ENCODE results near the gene CTSH.
"Not testable (repeated sequence)": the region's sequence is repeated elsewhere in the genome, so short reads cannot be mapped to it uniquely, and the experiment has no call there.

DNA sequence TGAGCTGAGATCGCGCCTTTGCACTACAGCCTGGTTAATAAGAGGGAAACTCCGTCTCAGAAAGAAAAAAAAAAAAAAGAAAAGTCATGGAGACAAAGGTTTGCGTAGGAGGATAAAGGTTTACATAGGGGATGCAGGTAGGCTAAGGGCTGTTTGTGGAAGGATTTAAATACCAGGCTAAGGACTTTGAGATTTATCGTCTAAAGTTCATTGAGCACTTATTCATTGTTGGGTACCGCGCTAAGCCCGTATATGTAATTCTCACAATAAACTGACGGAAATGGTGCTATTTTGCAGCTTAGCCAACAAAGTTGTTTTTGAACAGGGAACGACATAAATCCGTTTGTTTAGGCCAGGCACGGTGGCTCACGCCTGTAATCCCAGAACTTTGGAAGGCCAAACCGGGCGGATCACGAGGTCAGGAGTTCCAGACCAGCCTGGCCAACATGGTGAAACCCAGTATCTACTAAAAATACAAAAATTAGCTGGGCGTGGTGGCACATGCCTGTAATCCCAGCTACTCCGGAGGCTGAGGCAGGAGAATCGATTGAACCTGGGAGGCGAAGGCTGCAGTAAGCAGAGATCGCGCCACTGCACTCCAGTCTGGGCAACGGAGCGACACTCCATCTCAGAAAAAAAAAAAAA, 73.2 kb downstream of the CTSH start:
- TF ChIP-seq, protein P1, sequence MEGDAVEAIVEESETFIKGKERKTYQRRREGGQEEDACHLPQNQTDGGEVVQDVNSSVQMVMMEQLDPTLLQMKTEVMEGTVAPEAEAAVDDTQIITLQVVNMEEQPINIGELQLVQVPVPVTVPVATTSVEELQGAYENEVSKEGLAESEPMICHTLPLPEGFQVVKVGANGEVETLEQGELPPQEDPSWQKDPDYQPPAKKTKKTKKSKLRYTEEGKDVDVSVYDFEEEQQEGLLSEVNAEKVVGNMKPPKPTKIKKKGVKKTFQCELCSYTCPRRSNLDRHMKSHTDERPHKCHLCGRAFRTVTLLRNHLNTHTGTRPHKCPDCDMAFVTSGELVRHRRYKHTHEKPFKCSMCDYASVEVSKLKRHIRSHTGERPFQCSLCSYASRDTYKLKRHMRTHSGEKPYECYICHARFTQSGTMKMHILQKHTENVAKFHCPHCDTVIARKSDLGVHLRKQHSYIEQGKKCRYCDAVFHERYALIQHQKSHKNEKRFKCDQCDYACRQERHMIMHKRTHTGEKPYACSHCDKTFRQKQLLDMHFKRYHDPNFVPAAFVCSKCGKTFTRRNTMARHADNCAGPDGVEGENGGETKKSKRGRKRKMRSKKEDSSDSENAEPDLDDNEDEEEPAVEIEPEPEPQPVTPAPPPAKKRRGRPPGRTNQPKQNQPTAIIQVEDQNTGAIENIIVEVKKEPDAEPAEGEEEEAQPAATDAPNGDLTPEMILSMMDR (IDR thresholded peaks at IDR 0.05): not testable (repeated sequence)
- TF ChIP-seq POLR2A (IDR thresholded peaks at IDR 0.05); EP300 (IDR thresholded peaks at IDR 0.05; ENCODE audit: low read depth); POLR2AphosphoS5 (IDR thresholded peaks at IDR 0.05): not testable (repeated sequence)

All from transverse colon (tissue), 4 donors.